ENCODE measurements around the gene BUB1B.

The BUB1B gene

DNA sequence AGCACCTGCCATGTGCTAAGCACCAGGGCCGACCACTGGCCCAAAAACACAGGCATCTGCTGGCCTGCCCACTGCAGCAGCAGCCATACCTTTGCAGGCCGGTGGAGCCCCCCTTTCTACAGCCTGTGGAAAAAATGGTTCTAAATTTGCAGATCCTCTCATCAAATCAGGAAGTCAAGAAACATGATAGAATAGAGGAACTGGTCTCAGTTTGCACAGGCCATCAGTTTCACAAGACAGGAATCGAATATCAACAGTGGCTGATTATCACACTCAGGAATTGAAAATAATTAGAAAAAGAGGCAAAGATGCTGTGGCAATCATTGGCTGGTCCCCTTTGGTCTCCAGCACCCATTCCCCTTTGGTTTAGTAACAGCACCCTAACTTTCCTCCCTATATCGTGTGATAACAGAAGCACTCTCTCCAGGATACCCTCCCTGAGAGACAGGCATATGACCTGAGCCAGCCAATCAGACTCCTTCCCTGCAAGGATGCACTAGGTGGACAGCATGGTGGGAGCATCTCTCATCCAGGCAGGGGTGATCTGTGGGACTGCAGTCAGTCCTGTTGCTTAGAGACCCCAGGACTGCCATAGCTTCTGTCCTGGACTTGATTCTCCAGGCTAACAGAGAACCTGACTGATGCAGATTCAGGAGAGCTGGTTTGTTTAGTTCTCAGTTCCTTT, 74.5 kb downstream of the BUB1B start:
- H3K27me3 ChIP-seq (ENCODE audit: insufficient read depth, low read length, poor library complexity), result no peaks in the 10 kb centered on the region
- no peak for ATAC-seq (ENCODE audit: insufficient read depth, low read depth)
- H3K4me2 ChIP-seq (ENCODE audit: insufficient read depth, low read length), result no peak overlapping the region
- no peaks in the 10 kb centered on the region for H4K20me1 ChIP-seq (ENCODE audit: insufficient read depth, low read length)
- DNase-seq, result no peak
- H3K79me2 ChIP-seq (ENCODE audit: insufficient read depth, low read length), result no peaks in the 10 kb centered on the region
- TF ChIP-seq, protein P1, sequence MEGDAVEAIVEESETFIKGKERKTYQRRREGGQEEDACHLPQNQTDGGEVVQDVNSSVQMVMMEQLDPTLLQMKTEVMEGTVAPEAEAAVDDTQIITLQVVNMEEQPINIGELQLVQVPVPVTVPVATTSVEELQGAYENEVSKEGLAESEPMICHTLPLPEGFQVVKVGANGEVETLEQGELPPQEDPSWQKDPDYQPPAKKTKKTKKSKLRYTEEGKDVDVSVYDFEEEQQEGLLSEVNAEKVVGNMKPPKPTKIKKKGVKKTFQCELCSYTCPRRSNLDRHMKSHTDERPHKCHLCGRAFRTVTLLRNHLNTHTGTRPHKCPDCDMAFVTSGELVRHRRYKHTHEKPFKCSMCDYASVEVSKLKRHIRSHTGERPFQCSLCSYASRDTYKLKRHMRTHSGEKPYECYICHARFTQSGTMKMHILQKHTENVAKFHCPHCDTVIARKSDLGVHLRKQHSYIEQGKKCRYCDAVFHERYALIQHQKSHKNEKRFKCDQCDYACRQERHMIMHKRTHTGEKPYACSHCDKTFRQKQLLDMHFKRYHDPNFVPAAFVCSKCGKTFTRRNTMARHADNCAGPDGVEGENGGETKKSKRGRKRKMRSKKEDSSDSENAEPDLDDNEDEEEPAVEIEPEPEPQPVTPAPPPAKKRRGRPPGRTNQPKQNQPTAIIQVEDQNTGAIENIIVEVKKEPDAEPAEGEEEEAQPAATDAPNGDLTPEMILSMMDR (IDR thresholded peaks at IDR 0.05; ENCODE audit: borderline replicate concordance, extremely low read depth, low read length, poor library complexity, severe bottlenecking), result no peak
- no peak for TF ChIP-seq EZH2 (IDR thresholded peaks at IDR 0.05; ENCODE audit: borderline replicate concordance, low read depth, low read length, severe bottlenecking)
- H3K4me3 ChIP-seq (ENCODE audit: low read depth in 1 of 2, low read length in 2 of 2), result no peak overlapping the region
- no peaks in the 10 kb centered on the region for H3K4me1 ChIP-seq (ENCODE audit: insufficient read depth, low read length)
- H3K27ac ChIP-seq (ENCODE audit: low read length), result no peak overlapping the region
- H3K9me3 ChIP-seq (ENCODE audit: insufficient read depth, low read length, severe bottlenecking), result no peaks in the 10 kb centered on the region
- H2AFZ ChIP-seq (ENCODE audit: low read depth, low read length), result no peak overlapping the region
- no peak overlapping the region for H3K9ac ChIP-seq (ENCODE audit: low read depth, low read length)
- H3K36me3 ChIP-seq (ENCODE audit: insufficient read depth, low read length), result 0 out of 2 replicates have a peak, but pooled peaks cover 8% of the 10 kb centered on the region

DNA sequence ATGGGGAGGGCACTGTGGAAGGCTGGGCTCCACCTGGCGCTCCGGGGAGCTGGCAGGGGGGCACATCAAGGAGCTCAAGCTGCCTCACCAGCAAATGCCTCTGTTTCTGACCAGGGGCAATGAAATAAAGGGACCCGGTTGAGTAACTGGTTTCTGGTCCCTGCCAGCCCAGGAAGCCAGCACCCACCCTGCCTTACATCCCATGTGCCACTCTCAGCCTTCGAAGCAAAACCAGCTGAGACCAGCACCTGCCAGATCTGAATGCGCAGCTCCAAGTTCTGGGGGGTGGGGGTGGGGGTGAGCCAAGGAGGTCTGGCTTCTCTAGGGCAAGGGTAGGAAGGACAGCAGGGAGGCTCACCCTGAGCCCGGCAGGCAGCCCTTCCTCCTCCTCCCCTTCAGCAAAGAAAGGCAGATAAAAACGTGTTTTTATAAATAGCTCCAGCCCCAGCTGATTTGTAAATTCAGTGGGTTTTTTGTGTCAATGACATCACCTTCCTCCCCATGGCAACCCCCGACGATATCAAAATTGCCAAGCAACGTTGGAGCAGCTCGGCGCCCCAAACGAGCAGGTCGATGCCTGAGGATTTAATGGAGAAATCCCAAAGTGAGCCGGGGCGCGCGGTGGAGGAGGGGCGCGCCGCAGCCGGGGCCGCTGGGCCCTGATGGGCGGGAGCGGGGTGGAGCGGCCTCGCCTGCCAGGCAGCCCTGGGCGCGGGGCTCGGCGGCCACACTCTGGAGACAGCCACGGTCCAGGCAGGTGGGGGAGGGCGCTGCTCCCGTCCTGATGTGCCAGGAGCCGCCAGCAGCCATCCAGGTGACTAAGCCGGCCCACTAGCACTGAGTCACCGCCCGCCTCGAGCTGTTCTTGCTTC, 77.9 kb downstream of the BUB1B start, which contains the start of gene PAK6:
TSS of gene PAK6 (plus strand) at position 532 of the 872 bp plus-strand sequence. CDS start 25,723 bp downstream, outside the sequence.
- H2AFZ ChIP-seq (ENCODE audit: low read depth, low read length), result no peak within 1 kb of the TSS

GRCh38 chr15:40239404-40239692, 78.5 kb downstream of the BUB1B start:
- no peak overlapping the region for H3K9ac ChIP-seq (ENCODE audit: low read depth, low read length)
- no peak for ATAC-seq (ENCODE audit: insufficient read depth, low read depth)

More for the DNA sequence above, 77.9 kb downstream of the BUB1B start, which contains the start of gene PAK6:
- no peaks in the 10 kb centered on the region for H3K36me3 ChIP-seq (ENCODE audit: insufficient read depth, low read length)
- H3K27ac ChIP-seq (ENCODE audit: low read length), result no peak within 1 kb of the TSS
- H3K9me3 ChIP-seq (ENCODE audit: insufficient read depth, low read length, severe bottlenecking), result no peaks in the 10 kb centered on the region
- no peaks in the 10 kb centered on the region for H4K20me1 ChIP-seq (ENCODE audit: insufficient read depth, low read length)
- H3K9ac ChIP-seq (ENCODE audit: low read depth, low read length), result no peak within 1 kb of the TSS
- TF ChIP-seq, protein P1 (IDR thresholded peaks at IDR 0.05; ENCODE audit: borderline replicate concordance, extremely low read depth, low read length, poor library complexity, severe bottlenecking), result no peak
- no peak for TF ChIP-seq EZH2 (IDR thresholded peaks at IDR 0.05; ENCODE audit: borderline replicate concordance, low read depth, low read length, severe bottlenecking)
- no peaks in the 10 kb centered on the region for H3K4me1 ChIP-seq (ENCODE audit: insufficient read depth, low read length)
- H3K27me3 ChIP-seq (ENCODE audit: insufficient read depth, low read length, poor library complexity), result no peaks in the 10 kb centered on the region
- H3K4me2 ChIP-seq (ENCODE audit: insufficient read depth, low read length), result no peak within 1 kb of the TSS
- DNase-seq, result no peak
- H3K79me2 ChIP-seq (ENCODE audit: insufficient read depth, low read length), result no peaks in the 10 kb centered on the region
- H3K4me3 ChIP-seq (ENCODE audit: low read depth in 1 of 2, low read length in 2 of 2), result no peak within 1 kb of the TSS
- ATAC-seq (ENCODE audit: insufficient read depth, low read depth), result no peak

More at GRCh38 chr15:40239404-40239692, 78.5 kb downstream of the BUB1B start:
- no peak for DNase-seq
- H3K9me3 ChIP-seq (ENCODE audit: insufficient read depth, low read length, severe bottlenecking), result no peaks in the 10 kb centered on the region
- H3K36me3 ChIP-seq (ENCODE audit: insufficient read depth, low read length), result no peaks in the 10 kb centered on the region
- no peaks in the 10 kb centered on the region for H3K27me3 ChIP-seq (ENCODE audit: insufficient read depth, low read length, poor library complexity)
- H4K20me1 ChIP-seq (ENCODE audit: insufficient read depth, low read length), result no peaks in the 10 kb centered on the region
- TF ChIP-seq EZH2 (IDR thresholded peaks at IDR 0.05; ENCODE audit: borderline replicate concordance, low read depth, low read length, severe bottlenecking), result no peak
- TF ChIP-seq, protein P1 (IDR thresholded peaks at IDR 0.05; ENCODE audit: borderline replicate concordance, extremely low read depth, low read length, poor library complexity, severe bottlenecking), result no peak
- H3K79me2 ChIP-seq (ENCODE audit: insufficient read depth, low read length), result no peaks in the 10 kb centered on the region
- H3K4me2 ChIP-seq (ENCODE audit: insufficient read depth, low read length), result no peak overlapping the region
- H2AFZ ChIP-seq (ENCODE audit: low read depth, low read length), result no peak overlapping the region
- H3K4me3 ChIP-seq (ENCODE audit: low read depth in 1 of 2, low read length in 2 of 2), result no peak overlapping the region
- H3K27ac ChIP-seq (ENCODE audit: low read length), result no peak overlapping the region
- H3K4me1 ChIP-seq (ENCODE audit: insufficient read depth, low read length), result no peaks in the 10 kb centered on the region
